Measurements from ENCODE around the gene PRH2. TPM values are rescaled to one million over a fixed set of nuclear protein-coding genes. Genes with fewer than 3 reads are reported as not detected.

The PRH2 gene
- total and polyA plus RNA-seq, 2 of the 8 experiments (the other 6 are each of a cell fraction or from before 2014, with no cell fraction given) = not detected

DNA sequence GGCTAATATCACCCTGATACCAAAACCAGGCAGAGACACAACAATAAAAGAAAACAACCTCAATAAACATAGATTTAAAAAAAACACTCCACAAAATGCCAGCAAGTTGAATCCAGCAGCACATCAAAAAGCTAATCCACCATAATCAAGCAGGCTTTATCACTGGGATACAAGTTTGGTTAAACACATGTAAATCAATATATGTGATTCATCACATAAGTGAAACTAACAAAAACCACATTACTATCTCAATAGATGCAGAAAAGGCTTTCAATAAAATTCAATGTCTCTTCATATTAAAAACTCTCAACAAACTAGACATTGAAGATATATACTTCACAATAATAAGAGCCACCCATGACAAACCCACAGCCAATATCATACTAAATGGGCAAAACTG lies 27.0 kb downstream of the PRH2 start (continued):
- TF ChIP-seq NRF1 (IDR thresholded peaks at IDR 0.05; ENCODE audit: low read depth, low read length) (no peak), SIRT6 (IDR thresholded peaks at IDR 0.05; ENCODE audit: low read length) (no peak), CBX8 (IDR thresholded peaks at IDR 0.05; ENCODE audit: borderline replicate concordance, low read depth, low read length) (no peak), HDAC2 (IDR thresholded peaks at IDR 0.05; ENCODE audit: borderline replicate concordance in 1 of 2, low read depth in 2 of 2, low read length in 2 of 2) (no peak), PHF8 (conservative IDR thresholded peaks at IDR 0.05; ENCODE audit: low read depth, low read length) (no peak), EP300 (IDR thresholded peaks at IDR 0.05; ENCODE audit: borderline replicate concordance in 1 of 2, low read depth in 2 of 2, low read length in 2 of 2) (no peak)
